Measurements from ENCODE around the gene LUZP1. TPM values are rescaled to one million over a fixed set of nuclear protein-coding genes. Genes with fewer than 3 reads are reported as not detected.

The LUZP1 gene
- total RNA-seq, 1 experiment from 2014 or later = 43.4 TPM

- DNase-seq (ENCODE audit: low spot score) (no peak), ATAC-seq (peak; percentile 60)
- Mint-ChIP-seq H3K27ac (peak overlapping the region; percentile 8; the same call in 1 of the 2 replicates), H3K36me3 (no peaks in the 10 kb centered on the region), H3K27me3 (ENCODE audit: low read depth) (no peaks in the 10 kb centered on the region), H3K9me3 (no peaks in the 10 kb centered on the region), H3K4me3 (no peak overlapping the region), H3K4me1 (peaks cover 46% of the 10 kb centered on the region)
- ChIA-PET CTCF (interaction anchor here (1.1 to 2.2 kb wide), 3 partner anchors 24 to 63 kb away, joined by 4 to 12 read pairs (median 6); no protein-coding TSS in a partner anchor), POLR2A (no interaction called here)
- TF ChIP-seq NFATC4 (CRISPR knock-in tag; IDR thresholded peaks at IDR 0.05) = no peak
- TF ChIP-seq MLX (CRISPR knock-in tag; IDR thresholded peaks at IDR 0.05) = no peak
- TF ChIP-seq ZNF232 (CRISPR knock-in tag; IDR thresholded peaks at IDR 0.05) = no peak
- TF ChIP-seq HMGXB4 (CRISPR knock-in tag; IDR thresholded peaks at IDR 0.05) = no peak
- TF ChIP-seq HMGA2 (CRISPR knock-in tag; IDR thresholded peaks at IDR 0.05) = peak; percentile 44; the same call in 1 of the 2 replicates
- no peak for TF ChIP-seq NFE2L1 (CRISPR knock-in tag; IDR thresholded peaks at IDR 0.05)
- TF ChIP-seq JUN (CRISPR knock-in tag; IDR thresholded peaks at IDR 0.05) = no peak
These were observed 46.5 kb downstream of the LUZP1 start for GRCh38 chr1:23122023-23122748.

- ChIA-PET CTCF (interaction anchor here (2.0 to 2.2 kb wide), 2 partner anchors 22 to 64 kb away, joined by 5 to 6 read pairs; no protein-coding TSS in a partner anchor), POLR2A (interaction anchor here (0.6 kb wide), 1 partner anchor 1029 kb away, joined by 11 read pairs; no protein-coding TSS in a partner anchor)
- H3K4me3 Mint-ChIP-seq = no peak overlapping the region
- no peaks in the 10 kb centered on the region for H3K9me3 Mint-ChIP-seq
- TF ChIP-seq ATF2 (CRISPR knock-in tag; IDR thresholded peaks at IDR 0.05; ENCODE audit: borderline replicate concordance, low read depth) = no peak
- TF ChIP-seq ZMAT4 (CRISPR knock-in tag; IDR thresholded peaks at IDR 0.05) = no peak
- TF ChIP-seq ERG (CRISPR knock-in tag; IDR thresholded peaks at IDR 0.05) = no peak
- TF ChIP-seq PRDM15 (CRISPR knock-in tag; IDR thresholded peaks at IDR 0.05) = no peak
- TF ChIP-seq USF1 (CRISPR knock-in tag; IDR thresholded peaks at IDR 0.05) = no peak
- TF ChIP-seq E2F5 (CRISPR knock-in tag; IDR thresholded peaks at IDR 0.05) = no peak
- TF ChIP-seq USF2 (CRISPR knock-in tag; IDR thresholded peaks at IDR 0.05) = no peak
- no peak for TF ChIP-seq ZNF232 (CRISPR knock-in tag; IDR thresholded peaks at IDR 0.05)
- TF ChIP-seq ZNF138 (CRISPR knock-in tag; conservative IDR thresholded peaks at IDR 0.05) = no peak
- no peak for ATAC-seq
- H3K4me1 Mint-ChIP-seq = peaks cover 31% of the 10 kb centered on the region
- DNase-seq (ENCODE audit: low spot score) = no peak
- H3K27ac Mint-ChIP-seq = no peak overlapping the region
- H3K36me3 Mint-ChIP-seq = no peaks in the 10 kb centered on the region
- no peaks in the 10 kb centered on the region for H3K27me3 Mint-ChIP-seq (ENCODE audit: low read depth)
These were observed 48.3 kb downstream of the LUZP1 start for GRCh38 chr1:23120383-23120782.
